ENCODE measurements around the gene ANKRD55. TPM values are rescaled to one million over a fixed set of nuclear protein-coding genes. Genes with fewer than 3 reads are reported as not detected.
"Not testable (repeated sequence)": the region's sequence is repeated elsewhere in the genome, so short reads cannot be mapped to it uniquely, and the experiment has no call there.

ANKRD55 gene
- total RNA-seq, 4 donors from 2014 or later, result 0.44 to 0.46 TPM; not detected in 2

- no peak for ATAC-seq (ENCODE audit: low FRiP score)
- TF ChIP-seq, protein P1, sequence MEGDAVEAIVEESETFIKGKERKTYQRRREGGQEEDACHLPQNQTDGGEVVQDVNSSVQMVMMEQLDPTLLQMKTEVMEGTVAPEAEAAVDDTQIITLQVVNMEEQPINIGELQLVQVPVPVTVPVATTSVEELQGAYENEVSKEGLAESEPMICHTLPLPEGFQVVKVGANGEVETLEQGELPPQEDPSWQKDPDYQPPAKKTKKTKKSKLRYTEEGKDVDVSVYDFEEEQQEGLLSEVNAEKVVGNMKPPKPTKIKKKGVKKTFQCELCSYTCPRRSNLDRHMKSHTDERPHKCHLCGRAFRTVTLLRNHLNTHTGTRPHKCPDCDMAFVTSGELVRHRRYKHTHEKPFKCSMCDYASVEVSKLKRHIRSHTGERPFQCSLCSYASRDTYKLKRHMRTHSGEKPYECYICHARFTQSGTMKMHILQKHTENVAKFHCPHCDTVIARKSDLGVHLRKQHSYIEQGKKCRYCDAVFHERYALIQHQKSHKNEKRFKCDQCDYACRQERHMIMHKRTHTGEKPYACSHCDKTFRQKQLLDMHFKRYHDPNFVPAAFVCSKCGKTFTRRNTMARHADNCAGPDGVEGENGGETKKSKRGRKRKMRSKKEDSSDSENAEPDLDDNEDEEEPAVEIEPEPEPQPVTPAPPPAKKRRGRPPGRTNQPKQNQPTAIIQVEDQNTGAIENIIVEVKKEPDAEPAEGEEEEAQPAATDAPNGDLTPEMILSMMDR (IDR thresholded peaks at IDR 0.05), result no peak
- no peak for DNase-seq (ENCODE audit: low spot score)
These were observed 26.8 kb downstream of the ANKRD55 start for GRCh38 chr5:56206126-56206910.

DNA sequence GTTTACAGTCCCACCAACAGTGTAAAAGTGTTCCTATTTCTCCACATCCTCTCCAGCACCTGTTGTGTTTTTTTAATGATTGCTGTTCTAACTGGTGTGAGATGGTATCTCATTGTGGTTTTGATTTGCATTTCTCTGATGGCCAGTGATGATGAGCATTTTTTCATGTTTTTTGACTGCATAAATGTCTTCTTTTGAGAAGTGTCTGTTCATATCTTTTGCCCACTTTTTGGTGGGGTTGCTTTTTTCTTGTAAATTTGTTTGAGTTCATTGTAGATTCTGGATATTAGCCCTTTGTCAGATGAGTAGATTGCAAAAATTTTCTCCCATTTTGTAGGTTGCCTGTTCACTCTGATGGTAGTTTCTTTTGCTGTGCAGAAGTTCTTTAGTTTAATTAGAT, 29.2 kb downstream of the ANKRD55 start:
- not testable (repeated sequence) for DNase-seq (ENCODE audit: low spot score); ATAC-seq (ENCODE audit: low FRiP score)

DNA sequence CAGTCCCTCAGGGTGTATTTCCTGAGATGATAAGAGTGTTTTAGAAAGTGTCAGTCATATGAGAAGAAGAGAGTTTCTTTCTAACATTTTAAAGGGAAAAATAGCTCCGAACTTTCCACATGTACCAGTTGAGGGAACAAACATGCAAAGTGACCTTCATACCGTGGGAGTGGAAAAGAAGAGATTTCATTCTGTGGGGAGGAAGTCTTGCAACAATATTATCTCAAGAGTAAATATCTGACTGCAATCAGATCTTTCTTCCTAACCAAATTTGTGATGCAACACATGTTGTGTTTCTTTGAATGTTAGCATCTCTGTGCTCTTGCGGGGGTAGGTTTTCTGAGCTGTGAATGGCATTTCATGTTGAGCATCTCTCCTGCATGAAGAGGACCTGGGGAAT, 30.6 kb downstream of the ANKRD55 start:
- DNase-seq (ENCODE audit: low spot score), result no peak
- TF ChIP-seq, protein P1 (IDR thresholded peaks at IDR 0.05), result no peak
- peak; percentile 35 for ATAC-seq (ENCODE audit: low FRiP score)

- not testable (repeated sequence) for DNase-seq (ENCODE audit: low spot score); ATAC-seq (ENCODE audit: low FRiP score)
These were observed 31.3 kb downstream of the ANKRD55 start for GRCh38 chr5:56201762-56202261.

DNA sequence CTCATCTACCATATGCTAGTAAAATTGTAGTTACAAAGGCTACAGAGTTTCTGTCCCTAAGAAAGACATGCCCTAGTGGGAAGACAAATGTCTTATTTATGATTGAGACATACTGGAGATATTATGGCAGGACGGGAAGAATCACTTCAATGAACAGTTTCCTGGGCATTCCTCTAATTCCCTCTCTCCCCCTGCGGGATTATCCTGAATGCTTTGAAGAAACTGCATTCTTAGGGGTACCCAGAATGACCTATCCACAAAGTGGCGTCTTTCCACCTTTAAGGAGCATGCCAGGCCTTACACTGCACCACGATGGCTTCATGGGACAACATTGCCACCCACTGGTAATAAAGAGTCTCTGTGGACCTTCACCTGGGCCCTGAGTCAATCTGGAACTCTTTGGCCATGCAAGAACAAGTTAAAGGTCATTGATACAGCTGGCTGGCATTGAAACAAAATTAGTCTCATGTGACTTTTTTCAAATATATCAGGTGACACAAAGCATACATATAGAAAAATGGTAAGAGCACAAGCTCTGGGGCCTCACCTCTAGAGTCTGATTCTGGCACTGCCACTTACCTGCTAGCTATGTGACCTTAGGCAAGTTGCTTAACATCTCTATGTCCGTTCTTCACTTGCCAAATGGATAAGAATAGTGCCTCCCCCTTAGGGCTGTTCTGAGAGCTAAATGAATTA, 32.0 kb downstream of the ANKRD55 start:
- ATAC-seq (ENCODE audit: low FRiP score) (peak; percentile 87), DNase-seq (ENCODE audit: low spot score) (no peak)
- TF ChIP-seq, protein P1 (IDR thresholded peaks at IDR 0.05), result no peak

DNA sequence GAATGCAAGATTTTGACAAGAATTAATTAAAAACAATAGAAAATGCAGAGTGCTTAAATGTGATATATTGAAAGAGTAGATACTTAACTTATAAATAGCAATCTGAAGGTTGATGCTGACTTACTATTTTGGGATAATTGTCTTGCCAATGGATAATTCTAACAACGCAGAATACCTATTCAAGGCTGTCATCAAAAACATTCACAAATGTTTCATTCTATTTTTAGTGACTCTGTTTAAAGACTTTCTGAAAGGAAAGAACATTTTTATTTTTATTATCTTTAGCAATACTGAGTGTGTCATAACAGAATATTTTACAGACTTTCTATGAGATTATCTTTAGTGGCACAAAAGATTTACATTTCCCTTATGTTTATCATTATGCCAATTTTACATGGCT, 38.1 kb downstream of the ANKRD55 start:
- ATAC-seq (ENCODE audit: low FRiP score) (no peak), DNase-seq (ENCODE audit: low spot score) (no peak)
- TF ChIP-seq, protein P1 (IDR thresholded peaks at IDR 0.05), result no peak

DNA sequence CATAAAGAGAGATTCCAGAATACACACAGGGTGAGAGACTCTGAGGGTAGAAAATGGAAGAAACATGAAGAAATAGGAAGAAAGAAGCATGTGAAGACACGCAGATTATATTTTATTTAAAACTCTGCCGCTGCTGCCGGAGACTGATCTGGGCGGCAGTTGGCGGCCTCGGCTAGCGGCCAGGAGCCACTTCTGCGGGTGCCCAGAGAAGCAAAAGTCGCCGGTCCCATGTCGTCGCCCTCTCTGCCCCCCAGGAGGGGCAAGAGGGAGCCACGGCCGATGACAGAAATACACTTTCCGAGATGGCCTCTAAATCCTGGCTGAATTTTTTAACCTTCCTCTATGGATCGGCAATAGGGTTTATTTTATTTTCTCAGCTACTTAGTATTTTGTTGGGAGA, 40.9 kb downstream of the ANKRD55 start:
- ATAC-seq (ENCODE audit: low FRiP score), result no peak
- TF ChIP-seq, protein P1 (IDR thresholded peaks at IDR 0.05), result no peak
- DNase-seq (ENCODE audit: low spot score), result no peak

- TF ChIP-seq, protein P1 (IDR thresholded peaks at IDR 0.05), result no peak
- ATAC-seq (ENCODE audit: low FRiP score) (no peak), DNase-seq (ENCODE audit: low spot score) (no peak)
These were observed 41.5 kb downstream of the ANKRD55 start for GRCh38 chr5:56191656-56192055.
